Germinal center (tissue), 1 donor: ENCODE measurements around the gene SERPINB6.
A peak's percentile ranks its signal among the peaks of the same experiment; 100 is the strongest.
"Not testable (repeated sequence)": the region's sequence is repeated elsewhere in the genome, so short reads cannot be mapped to it uniquely, and the experiment has no call there.

Experiments used
- DNase-seq: peaks from one replicate; pipeline ENCODE4 v3.0.0; 2012; ENCODE audit warnings: mixed read lengths, low spot score

The SERPINB6 gene

DNA sequence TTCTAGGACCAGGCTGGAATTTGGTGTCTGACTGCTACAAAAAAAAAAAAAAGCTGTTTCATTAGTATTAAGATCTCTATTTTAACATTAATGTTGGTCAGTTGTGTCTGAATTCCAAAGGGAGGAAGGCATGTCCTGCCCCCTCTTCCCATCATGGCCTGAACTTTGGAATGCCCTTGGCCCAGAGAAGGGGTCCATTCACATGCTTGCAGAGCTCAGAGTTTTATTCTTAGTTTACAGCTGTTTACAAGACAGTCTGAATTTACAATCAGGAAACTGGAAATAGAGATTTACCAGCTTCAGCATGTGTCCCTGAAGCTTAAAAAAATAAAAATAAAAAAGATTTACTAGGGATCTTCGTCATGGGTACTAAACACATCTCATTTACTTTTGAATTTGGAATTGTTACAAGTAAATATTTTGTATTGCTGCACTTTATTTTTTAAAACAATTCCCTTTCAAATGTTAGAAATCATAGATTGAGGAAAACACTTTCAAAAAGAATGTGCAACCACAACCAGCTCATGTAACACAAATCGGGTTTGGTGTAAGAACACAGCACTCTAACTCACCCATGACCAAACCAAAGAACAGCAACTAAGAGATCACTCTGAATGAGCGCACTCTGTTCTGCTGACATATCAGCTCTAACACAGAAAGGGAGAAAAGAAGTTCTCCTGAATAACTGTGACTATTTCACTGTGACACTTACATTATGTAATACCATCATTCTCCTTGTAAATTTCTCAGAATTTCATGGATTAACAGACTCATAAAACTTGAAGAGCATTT lies 6.6 kb upstream of the SERPINB6 start:
- no peak for DNase-seq

DNA sequence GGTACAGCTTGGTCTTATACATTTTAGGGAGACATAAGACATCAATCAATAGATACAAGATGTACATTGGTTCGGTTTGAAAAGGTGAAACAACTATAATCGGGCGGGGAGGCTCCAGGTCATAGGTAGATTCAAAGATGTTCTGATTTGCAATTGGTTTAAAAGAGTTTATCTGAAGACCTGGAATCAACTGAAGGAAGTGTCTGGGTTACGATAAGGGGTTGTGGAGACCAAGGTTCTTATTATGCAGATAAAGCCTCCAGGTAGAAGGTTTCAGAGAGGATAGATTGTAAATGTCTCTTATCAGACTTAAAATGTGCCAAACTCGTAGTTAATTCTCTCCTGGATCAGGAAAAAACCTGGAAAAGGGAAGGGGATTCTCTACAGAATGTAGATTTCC lies 5.9 kb upstream of the SERPINB6 start:
- DNase-seq, result no peak

DNA sequence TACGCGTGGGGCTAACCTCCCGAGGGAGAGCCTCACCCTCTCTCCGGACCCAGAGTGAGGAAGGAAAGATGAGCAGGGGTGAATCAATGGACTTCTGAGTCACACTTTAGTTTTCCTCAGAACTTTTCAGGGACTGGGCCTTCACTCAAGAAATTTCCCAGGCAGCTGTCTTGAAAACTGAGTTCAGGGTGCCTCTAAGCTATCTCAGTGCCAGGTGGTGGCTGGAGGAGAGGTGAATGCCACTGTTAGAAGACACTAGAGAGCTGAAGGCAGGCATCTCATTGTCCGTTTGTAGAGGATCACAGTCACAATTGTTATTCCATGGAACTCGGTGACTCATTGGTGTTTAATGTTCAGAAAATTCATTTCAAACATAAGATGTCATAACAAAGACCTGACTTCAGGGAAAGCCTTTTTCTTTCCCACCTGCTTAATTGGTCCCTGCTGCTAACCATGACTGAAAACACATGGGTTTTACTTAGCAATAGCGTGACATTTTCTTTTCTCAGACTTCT lies 5.3 kb upstream of the SERPINB6 start:
- DNase-seq, result no peak

DNA sequence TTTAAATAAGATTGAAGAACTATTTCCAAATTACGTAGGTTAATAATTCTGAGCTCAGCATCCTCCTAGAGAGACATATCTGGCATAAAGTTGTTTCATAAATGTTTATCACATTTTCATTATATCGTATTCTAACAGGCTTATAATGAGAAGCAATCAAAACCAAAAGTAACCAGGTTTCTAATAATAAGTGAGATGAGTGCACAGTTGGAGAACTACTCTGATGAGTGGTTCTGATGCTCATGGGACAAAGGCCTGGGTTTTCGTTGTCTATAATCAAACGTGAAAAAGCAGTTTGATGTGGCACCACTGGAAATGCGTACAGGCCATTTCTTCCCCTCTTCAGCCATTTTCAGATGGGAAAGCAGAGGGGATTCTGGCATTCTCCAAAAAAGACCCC lies 4.7 kb upstream of the SERPINB6 start:
- no peak for DNase-seq

DNA sequence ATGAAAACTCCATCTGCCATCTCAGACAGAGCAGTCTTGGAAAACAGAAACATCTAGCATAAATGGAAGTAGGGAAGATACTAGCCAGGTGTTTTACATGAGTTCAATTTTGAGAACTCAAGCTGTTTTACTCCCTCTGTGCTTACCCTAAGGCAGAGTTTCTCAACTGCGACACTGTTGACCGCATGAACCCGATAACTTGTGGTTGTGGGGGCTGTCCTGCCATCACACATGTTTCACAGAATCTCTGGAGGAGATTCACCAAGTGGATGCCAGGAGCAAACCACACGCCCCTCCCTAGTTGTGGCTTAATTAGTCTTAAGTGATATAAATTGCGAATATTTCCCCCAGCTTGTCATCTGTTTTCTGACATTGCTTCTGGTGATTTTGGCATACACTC lies 2.3 kb upstream of the SERPINB6 start:
- no peak for DNase-seq

DNA sequence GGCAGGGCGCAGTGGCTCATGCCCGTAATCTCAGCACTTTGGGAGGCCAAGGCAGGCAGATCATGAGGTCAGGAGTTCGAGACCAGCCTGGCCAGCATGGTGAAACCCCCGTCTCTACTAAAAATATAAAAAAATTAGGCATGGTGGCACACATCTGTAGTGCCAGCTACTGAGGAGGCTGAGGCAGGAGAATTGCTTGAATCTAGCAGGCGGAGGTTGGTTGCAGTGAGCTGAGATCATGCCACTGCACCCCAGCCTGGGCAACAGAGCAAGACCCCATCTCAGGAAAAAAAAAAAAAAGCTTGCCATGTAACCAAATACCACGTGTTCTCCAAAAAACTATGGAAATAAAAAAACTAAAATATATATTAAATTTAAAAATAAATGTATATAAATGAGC lies 1.8 kb upstream of the SERPINB6 start:
- DNase-seq, result not testable (repeated sequence)

DNA sequence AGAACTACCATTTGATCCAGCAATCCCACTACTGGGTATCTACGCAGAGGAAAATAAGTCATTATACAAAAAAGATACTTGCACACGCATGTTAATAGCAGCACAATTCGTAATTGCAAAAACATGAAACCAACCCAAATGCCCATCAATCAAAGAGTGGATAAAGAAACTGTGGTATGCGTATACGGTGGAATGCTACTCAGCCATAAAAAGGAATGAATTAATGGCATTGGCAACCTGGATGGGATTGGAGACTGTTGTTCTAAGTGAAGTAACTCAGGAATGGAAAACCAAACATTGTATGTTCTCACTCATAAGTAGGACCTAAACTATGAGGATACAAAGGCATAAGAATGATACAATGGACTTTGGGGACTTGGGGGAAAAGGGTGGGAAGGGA lies 1.3 kb upstream of the SERPINB6 start:
- not testable (repeated sequence) for DNase-seq

DNA sequence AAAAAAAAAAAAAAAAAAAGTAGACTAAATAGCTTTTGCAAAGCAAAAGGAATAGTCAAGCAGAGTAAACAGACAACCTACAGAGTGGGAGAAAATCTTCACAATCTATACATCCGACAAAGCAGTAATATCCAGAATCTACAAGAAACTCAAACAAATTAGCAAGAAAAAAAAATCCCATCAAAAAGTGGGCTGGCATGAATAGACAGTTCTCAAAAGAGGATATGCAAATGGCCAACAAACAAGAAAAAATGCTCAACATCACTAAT lies 786 bp upstream of the SERPINB6 start:
- DNase-seq, result not testable (repeated sequence)

DNA sequence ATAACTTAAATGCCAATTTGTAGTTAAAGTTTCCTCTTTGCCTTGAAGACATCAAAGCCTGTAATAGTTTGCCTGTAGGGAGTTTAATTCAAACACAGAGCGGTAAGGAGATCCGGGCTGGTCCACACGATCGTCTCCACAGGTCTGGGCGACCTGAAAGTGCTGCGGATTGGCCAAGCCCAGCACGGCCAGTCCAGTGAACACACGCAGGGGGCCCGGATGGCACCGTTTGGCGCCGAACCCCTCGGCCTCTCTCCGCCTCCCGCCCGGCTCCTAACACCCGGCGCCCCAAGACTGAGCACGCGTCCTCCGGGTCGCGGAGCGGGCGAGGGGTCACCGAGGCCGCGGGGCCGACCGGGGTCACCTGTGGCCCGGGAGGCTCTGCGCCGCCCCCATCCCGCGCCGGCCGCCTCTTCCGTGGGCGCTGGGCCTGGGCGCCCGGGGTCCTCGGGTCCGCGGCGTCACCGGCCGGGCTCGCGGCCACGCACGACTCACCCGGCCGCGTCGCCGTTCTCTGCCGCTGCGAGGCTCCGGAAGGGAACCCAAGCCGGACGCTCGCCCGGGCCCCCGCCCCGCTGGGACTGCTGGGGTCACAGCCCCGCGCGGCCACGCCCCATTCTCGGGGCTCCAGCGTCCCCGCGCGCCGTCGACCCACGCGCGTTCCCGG lies 481 bp downstream of the SERPINB6 start:
- DNase-seq, result peak; percentile 54

DNA sequence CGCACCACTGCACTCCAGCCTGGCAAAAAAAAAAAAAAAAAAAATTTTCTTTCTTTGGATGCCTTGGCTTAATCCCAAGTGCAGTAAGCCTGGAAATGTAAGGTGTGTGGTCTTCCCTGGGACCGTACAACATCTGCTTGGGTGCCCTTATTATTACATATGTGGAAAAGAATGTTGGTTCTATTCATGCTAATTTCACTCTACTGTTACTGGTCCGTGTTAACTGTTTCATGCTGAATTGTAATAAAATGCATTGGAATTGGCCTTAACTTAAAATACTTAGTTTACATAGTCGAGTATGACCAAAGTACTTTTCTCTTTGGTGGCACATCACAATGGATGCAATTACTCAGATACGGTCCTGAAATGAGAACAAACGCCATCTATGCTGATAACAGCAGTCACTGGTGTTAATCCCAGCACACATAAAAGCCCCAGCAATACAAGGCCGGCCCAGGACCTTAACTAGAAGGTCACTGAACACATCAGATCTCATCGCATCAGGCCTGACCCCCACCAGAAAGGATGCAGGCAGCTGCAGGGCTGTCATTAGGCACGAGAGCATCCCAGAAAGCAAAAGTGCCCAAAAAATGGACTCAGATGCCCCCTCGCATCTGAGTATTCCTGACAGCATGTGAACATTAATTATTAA lies 1.2 kb downstream of the SERPINB6 start:
- DNase-seq, result no peak

DNA sequence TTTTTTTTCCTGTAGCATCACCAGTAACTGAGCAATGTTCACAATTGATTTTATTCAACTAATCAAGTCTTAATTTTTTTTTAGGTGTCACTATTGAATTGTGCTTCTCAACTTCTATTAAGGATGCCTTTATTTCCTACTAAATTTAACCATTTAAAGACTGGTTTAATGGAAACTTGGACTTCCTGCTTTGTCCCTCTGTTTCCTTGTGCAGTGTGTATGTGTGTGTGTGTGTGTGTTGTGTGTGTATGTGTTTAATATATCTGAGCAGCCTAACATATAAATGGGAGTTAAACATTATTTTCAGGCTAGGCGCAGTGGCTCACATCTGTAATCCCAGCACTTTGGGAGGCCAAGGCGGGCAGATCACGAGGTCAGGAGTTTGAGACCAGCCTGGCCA lies 1.8 kb downstream of the SERPINB6 start:
- no peak for DNase-seq

DNA sequence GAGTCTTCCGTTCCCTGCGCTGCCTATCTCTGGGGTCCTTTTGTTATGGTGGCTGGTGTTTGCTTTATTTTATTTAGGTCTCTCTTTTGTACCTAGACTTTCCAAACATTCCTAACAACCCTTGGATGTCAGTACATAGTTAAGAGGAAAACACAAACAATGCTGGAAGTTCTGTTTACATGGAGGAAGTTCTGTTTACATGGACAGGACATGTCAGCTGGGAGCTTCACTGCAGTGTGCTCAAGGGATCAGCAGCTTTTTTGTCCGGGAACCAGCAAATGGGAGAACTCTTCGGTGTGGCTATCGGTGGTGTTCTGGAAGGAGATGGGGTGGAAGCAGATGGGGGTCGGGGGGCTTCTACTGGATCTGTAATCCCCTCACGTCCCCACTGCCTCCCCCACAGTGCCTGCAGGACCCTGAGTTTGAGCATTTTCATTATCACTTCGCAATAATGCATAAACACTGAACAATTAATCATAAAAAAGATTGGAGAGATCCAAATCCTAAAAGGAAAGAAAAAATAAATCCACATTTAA lies 2.7 kb downstream of the SERPINB6 start:
- no peak for DNase-seq

DNA sequence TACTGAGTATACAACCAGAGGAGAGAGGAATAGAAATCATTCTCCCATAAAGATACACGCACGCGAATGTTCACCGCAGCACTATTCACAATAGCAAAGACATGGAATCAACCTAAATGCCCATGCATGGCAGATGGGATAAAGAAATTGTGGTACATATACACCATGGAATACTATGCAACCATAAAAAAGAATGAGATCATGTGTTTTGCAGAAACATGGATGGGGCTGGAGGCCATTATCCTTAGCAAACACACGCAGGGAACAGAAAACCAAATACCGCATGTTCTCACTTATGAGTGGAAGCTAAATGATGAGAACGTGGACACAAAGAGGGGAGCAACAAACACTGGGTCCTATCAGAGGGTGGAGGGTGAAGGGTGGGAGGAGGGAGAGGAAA lies 3.4 kb downstream of the SERPINB6 start:
- no peak for DNase-seq

DNA sequence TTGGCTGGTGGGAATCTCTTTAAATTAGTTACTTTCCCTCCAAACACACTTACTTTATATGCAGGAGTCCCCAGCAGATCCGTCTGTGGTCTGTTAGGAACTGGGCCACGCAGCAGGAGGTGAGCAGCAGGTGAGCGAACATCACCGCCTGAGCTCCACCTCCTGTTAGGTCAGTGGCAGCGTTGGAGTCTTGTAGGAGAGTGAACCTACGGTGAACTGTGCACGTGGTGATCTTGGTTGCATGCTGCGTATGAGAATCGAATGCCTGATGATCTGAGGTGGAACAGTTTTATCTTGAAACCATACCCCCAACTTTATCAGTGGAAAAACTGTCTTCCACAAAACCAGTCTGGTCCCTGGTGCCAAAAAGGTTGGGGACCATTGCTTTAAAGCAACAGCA lies 5.0 kb downstream of the SERPINB6 start:
- DNase-seq, result no peak

DNA sequence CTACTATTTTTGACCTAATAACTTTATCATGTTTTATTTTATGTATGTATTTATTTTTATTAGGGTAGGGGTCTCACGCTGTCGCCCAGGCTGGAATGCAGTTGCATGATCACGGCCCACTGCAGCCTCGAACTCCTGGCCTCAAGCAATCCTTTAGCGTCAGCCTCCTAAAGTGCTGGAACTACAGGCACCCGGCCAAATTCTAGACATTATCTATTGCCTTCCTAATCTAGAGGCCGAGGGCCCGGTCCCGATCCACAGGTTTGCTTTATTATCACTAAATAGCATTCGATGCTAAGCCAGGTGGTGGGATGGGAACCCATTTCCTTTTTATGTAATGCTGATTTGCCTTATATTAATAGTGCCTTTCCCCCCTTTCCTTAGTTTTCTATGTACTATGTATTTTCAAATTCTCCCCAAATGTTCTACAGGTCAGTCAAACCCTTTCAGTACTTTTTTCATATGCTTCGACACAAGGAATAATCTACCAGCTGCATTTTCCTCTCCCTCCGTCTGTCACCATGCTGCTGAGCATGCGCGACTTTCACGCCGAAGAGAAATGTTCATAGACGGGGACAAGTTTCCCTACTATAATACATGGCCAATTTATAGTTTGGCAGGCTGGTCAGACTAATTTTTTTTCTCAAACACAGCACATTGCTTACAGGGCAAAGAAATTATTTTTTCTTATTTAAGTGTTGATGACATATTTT lies 6.4 kb downstream of the SERPINB6 start:
- no peak for DNase-seq

DNA sequence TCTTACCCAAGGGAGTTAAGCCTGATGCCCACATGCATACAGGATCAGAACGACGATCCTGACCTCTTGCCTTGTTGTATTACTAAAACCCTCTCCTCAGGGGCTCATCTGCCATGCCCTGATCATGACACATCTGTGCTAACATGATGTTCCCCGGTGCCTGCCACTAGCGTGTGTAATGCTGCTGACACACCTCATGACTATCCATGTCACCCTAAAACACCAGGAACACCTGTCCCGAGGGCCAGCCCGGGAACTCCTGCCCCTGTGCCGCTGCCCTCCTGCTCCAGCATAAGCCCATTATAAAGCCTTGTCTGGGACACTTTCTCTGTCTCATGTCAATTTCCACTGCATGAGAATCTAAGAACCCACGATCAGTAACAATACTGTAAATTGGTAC lies 7.6 kb downstream of the SERPINB6 start:
- DNase-seq, result no peak

DNA sequence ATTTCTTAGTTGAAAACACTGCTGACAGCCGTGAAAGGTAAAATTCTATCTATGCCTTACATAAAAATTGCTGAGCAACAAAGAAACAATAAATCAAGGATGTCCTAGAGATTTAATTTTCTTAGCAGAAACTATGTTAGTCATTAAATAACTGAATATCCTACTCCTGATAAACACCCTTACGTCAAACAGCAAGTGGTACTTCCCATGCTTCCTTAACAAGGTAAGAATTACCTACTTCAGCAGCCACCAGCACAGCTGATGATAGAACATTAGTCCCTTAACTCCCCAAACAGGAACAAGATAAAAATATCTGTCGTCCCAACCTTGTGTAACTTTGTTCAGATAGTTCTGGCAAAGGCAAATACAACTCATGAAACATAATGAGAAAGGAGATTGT lies 8.7 kb downstream of the SERPINB6 start:
- no peak for DNase-seq

DNA sequence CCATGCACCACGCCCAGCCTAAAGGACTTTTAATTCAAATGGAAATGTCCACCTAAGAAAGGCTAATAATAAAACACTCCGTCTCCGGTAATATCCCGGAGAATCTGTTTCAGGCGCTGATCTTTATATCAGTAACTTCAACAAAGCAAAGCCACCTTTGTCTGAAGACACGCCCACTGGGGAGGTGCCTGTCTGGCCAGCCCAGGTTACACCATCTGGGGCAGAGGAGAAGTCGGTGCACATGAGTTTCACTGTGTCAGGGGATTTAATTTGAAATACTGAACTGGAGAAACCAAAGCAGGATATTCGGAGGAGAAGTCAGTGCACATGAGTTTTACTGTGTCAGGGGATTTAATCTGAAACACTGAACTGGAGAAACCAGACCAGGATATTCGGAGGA lies 9.4 kb downstream of the SERPINB6 start:
- DNase-seq, result no peak

DNA sequence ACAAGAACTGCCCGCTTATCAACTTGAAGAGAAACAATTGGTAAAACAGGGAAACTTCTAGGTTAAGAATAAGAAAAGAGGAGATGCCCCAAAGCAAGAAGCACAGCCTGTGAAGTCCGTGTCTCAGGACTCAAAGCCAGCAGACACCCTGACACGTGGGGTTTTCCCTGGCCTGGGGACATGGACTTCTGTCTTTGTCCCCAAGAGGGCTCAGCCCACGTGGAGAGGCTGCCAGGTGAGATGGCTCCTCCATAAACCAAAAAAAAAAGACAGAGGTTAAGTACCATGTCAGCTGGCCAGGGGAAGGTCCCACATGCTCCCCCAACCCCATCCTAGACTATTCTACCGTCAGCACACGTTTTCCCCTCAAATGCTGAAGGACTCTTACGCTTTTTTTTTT lies 9.9 kb downstream of the SERPINB6 start:
- DNase-seq, result no peak

DNA sequence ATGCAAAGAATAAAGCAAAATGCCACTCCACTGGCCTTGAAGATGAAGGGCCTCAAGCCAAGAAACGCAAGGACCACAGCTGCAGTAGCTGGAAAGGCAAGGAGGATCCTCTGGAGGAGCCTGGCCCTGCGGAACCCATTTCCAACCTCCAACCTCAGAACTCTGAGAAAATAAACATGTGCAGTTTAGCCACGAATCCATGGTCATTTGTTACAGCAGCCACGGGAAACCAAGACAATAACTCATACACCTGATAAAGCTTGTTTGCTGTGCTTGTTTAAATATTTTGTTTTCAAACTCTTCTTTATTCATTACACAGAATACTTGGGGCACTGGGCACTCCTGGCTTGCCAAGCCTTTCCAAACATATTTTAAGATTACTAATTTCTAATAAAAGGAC lies 10.4 kb downstream of the SERPINB6 start:
- DNase-seq, result no peak

DNA sequence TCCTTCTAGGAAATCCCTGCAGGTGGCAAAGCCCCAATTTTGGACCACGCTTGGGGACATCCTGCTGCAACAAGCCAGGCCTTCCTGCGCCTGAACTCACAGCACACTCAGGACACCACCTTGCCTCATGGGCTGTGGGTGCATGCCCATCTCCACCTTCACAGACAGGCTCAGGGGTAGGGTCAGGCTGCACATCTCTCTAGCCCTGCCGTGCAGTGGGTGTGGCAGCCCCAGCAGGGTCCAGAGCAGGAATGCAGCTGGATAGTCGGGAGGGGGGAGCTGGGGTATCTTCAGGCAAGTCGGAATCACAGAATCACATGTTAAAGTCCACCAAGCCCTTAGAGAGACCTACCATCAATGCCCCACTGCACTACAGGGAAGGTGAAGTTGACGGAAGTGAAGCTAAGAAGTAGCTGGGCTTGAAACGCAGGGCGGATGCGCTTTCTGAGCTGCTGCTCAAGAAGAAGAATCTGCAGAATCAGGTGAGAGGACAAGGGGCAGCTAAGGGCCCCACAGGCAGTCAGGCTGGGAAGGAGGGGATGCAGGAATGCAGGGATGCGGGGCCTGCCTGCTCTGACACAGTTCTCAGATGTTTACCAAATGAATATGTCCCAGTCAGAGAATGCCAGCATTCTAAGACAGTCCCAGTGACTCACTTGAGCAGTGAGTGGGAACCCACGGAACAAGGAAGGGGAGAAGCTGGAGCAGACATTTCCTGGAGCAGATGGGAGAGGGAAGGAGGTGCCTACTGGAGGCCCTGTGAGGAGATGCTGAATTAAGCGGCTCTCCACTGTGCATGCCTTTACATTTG lies 11.3 kb downstream of the SERPINB6 start:
- DNase-seq, result no peak

DNA sequence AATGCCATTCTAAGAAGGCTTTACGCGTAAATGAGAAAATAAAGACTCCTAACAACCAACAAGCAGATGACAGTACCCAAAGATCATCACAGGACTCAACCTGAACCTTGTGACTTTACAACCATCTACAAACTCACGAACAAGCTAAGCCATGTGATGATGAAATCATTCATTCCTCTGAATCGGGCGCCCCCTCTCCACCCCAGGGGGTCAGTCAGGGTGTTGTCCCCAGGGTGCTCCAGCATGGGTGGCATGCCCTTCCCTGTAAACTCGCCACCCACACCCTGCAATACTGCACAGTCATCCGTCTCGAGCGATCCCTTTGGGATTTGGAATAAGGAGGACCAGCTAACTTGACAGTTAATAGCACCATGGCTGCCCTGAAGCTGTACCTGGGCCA lies 12.6 kb downstream of the SERPINB6 start:
- no peak for DNase-seq
